UCSD-AML1 (cell line): ENCODE results near the gene CELF2.
A peak's percentile ranks its signal among the peaks of the same experiment; 100 is the strongest.
"Not testable (repeated sequence)": the region's sequence is repeated elsewhere in the genome, so short reads cannot be mapped to it uniquely, and the experiment has no call there.

Experiments used
- DNase-seq: peaks from one replicate; lab custom pipeline; 2025; ENCODE audit not compliant: unreplicated experiment; lab: John Stamatoyannopoulos, UW

CELF2 gene

GRCh38 chr10:11336722-11337162, 319.1 kb downstream of the CELF2 start:
- no peak for DNase-seq

- DNase-seq, result peak; percentile 49
These were observed 319.8 kb downstream of the CELF2 start for GRCh38 chr10:11337516-11337915.

DNA sequence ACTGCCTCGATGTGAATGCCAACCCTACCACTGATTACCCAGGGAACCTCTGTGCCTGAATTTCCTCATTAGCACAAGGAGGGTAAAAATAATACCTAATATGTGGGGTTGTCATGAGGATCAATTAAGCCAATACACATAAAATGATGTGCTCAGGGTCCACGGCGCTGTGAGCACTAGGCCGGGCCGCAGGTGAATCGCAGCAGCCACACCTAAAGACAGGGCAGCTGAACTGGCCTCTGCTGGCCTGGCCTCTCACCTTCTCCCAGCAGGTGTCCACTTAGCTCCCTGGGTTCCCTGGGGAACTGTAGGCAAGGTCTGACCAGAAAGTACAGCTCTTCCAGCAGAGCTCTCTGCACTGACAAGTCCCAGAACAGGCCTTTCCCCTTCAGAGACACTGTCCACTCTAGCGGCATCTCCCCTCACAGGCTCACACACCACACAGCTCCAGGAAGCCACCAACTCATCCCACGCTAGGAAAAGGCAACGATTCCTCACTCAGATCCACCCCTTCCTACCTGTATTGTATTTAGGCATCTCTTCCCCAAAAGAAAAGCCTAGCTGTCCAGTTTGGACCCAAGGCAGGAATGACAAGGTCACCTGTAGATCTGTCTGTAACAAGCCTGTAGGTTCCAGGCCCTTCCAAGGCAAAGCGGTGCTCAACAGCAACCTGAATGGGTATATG, 320.6 kb downstream of the CELF2 start:
- no peak for DNase-seq

GRCh38 chr10:11339013-11339412, 321.3 kb downstream of the CELF2 start:
- DNase-seq, result no peak

DNA sequence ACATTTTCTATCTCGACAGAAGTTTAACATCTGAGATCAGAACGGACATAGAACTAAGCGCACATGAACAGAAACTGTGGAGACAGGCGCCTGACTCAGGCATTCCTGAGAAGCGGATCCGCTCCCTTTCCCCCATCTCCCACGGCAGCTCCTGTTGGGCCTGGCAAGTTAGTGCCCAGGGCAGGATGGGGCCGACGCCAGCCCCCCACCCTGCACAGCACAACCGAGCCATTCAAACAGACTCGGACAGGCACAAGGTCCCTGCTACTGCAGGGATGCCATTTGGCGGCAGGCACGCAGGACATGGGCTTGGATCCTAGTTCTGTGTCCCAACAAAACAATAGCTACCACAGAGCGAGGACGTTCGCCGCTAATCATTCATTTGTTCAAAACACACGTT, 322.0 kb downstream of the CELF2 start:
- no peak for DNase-seq

- DNase-seq, result no peak
These were observed 323.8 kb downstream of the CELF2 start for GRCh38 chr10:11341283-11341960.

DNA sequence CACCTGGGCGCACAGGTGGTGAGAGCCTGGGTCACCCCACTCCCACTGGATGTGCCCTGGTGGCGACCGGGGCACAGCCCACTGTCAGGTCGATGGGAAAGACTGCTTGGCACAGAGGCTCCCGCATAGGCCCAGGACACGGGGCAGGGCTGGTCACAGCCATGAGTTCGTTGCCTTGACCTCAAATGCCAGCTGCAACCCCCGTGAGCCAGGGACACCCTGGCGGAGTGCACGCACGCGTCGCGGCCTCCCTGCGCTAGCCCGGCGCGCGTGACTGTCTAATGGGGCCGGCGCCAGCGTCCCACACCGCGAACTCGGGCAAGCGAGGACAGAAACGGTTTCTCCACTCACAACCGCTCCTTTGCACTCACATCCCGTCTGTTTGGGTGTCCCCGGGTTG, 326.4 kb downstream of the CELF2 start:
- DNase-seq, result no peak

- DNase-seq, result peak; percentile 63
These were observed 326.9 kb downstream of the CELF2 start for GRCh38 chr10:11344550-11344949.

DNA sequence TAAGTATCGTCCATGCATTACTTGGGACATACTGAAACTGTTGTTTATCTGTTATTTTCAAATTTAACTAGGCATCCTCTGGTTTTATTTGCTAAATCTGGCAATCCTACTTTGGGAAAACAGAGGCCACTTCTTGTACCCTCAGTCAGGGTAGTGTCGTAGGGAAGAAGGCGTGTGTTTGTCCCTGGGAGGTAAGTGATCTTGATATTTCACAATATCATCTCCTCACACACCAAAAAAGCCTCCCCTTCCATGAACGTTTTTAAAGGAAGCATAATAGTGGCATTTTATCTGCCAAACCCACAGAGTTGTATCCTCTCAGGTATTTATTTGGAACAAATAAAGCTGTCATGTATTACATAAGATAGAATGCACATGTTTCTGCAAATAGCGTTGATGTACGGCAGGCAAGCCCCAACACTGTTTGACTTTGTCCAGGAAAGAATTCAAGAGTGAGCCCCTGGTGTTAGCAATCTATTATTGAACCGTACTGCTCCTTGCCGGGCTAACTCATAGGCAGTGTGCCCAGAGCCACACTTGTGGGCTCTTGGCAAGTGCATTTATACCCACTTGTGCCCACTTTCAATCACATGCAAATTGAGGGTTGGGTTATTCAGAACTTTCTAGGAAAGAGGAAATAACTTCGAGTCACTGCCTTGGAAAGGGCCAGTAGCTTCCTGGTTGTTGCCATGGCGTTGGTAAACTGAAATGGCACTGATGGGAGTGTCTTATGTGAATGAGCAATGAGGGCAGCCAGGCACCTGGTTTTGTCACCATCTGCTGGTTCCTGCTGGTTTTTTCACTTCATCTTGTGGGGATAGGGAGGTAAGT, 327.8 kb downstream of the CELF2 start:
- peak; percentile 60 for DNase-seq

GRCh38 chr10:11347580-11347979, 329.9 kb downstream of the CELF2 start:
- not testable (repeated sequence) for DNase-seq

- no peak for DNase-seq
These were observed 334.1 kb downstream of the CELF2 start for GRCh38 chr10:11351801-11352200.

GRCh38 chr10:11353006-11353896, 335.6 kb downstream of the CELF2 start:
- DNase-seq, result no peak

DNA sequence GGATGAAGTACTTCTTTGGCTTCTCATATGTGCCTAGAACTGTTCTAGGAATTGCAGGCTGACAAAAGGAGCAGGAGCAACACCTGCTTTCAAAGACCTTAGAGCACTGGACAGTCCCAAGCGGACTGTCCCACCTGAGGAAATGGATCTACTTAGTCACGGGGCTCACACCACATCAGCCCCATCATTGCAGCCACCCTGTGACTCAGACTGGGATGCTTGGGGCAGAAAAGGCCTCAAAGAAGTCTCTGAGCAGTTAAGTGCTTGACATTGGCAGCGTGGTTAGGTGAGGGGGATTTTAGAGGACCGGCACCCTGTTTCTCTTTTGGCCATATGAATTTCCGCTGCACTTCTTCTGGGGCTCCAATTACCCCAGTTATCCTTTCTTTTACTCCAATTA, 337.2 kb downstream of the CELF2 start:
- DNase-seq, result no peak

DNA sequence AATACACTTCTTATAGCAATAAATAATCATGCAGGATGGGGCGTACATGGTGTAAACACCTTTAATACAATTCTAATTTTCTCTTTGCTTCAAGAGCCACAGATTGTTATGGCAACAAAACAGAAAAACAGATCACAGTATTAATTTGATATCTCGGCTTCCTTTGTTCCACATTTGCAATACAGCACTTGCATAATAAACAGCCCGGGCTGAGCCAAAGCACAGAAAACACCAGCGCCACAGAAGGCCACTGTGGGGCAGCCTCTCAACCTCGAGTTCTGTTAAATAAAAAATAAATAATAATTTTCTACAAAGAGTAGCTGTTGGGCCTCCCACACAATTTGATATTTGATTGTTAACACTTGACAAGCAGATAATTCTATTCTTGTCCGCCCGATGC, 337.9 kb downstream of the CELF2 start:
- no peak for DNase-seq

DNA sequence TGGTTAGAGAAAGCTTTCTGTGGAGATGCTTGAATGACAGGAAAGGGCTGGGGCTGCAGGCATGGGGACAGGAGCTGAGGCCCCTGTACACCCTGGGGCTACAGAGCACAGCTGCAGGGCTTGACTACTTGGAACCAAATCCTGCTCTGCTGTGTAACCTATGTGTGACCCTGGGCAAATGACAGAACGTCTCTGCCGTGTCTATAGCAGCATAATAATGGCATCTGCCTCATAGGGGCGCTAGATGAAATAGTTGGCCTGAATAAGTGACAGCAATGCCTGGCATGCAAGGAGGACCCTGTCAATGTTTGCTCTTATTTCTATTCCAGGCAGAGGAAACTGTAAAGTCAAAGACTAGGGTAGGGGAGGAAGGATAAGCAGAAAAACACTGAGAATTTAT, 339.8 kb downstream of the CELF2 start:
- DNase-seq, result no peak

DNA sequence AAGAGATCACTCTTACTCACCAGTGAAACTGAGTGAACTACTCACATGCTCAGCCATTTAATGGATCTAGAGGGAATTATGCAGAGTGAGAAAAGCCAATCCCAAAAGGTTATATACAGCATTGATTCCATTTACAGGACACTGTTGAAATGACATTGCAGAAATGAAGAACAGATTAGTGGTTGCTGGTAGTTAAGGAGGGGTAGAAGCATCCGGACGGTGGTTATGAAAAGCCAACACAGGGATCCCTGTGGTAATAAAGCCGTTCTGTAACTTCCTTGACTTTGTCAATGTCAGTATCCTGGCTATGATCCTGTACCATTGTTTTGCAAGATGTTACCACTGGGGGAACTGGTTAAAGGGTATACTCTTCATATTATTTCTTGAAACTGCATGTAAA, 340.3 kb downstream of the CELF2 start:
- DNase-seq, result no peak

GRCh38 chr10:11358923-11359575, 341.4 kb downstream of the CELF2 start:
- no peak for DNase-seq

GRCh38 chr10:11359869-11360268, 342.2 kb downstream of the CELF2 start:
- DNase-seq, result no peak

GRCh38 chr10:11363497-11363896, 345.8 kb downstream of the CELF2 start:
- DNase-seq, result no peak

GRCh38 chr10:11364241-11364640, 346.6 kb downstream of the CELF2 start:
- no peak for DNase-seq
